NCI-H2227 (cell line): ENCODE data around the gene ASAP2.

Source experiments
- DNase-seq: peaks from one replicate; lab custom pipeline; 2025; ENCODE audit not compliant: unreplicated experiment; lab: John Stamatoyannopoulos, UW

The ASAP2 gene

DNA sequence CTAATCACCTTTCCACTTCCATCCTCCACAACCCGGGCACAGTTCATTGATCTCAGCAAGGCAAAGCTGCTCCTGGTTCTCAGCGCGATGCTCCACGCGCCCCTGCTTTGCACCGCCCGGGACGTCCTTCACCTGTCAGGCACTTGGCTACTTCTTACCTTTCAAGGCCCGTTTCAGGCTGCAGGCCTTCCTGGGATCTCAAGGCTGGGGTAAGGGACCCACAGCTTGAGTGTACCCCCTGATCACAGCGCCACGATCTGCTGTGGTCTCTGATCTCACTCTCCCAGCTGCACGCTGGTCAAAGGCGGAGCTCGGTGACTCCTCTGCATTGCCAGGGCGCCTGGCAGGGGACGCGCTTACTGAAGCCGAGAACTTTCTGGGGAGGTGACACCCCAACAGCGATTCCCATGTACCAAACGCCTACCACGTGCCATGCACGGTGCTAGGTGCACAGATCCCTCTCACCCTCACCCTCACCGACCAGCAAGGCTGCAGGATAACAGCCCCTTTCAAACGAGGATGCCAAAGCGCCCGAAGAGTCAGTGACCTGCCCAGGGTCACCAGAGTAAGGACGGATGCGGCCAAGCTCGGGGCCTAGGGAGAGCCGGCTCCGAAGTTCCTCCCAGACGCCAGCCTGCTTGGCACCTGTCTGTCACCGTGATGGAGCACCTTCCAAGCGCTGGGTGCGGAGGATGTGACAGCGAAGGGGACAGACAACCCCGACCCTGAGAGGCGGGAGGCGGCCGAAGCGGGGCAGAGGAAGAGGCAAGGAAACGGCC is 215.9 kb downstream of the ASAP2 start:
- no peak for DNase-seq

DNA sequence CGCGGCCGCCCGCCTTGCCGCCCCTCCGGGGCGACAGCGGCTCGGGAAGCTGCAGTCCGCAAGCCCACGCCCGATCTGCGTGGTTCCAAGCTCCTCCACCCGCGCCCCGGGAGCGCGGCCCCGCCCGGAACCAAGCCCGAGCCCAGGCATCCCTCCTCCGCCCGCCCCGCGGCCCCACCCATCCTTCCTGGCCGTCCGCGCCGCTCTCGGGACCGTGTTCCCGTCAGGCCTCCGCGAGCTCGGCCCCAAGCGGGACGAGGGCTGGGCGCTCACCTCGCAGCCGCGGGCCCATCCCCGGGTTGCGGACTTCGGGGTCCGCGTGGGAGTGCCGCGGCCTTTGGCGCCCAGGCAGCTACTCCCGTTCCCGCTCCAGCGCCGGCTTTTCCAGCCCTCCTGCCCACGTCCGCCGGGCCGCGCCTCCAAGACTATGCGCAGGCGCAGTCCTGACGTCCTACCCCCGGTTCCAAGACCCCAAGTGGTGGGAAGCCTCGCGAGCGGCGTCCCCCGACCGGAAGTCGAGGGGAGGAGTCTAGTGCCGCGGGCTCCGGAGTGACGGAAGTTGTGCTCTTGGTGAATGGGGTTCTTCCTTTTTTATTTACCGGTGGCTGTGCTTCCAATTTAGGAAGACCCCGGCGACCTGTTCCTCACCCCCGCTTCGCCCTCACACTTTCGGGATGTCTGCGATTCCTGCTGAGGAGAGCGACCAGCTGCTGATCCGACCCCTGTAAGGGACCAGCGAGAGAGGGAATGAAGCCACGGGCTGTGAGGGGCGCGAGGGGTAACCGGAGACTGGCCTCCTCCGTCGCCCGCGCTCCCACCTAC is 216.7 kb downstream of the ASAP2 start, which contains the start of the genes CPSF3 and ITGB1BP1:
Gene CPSF3 (plus strand): TSS at position 555 of the 822 bp plus-strand sequence. CDS start 120 bp downstream, at position 675.
Gene ITGB1BP1 (minus strand): TSS at position 429 of the 822 bp plus-strand sequence. CDS start 4,831 bp downstream, outside the sequence.
- DNase-seq: peak; percentile 99

DNA sequence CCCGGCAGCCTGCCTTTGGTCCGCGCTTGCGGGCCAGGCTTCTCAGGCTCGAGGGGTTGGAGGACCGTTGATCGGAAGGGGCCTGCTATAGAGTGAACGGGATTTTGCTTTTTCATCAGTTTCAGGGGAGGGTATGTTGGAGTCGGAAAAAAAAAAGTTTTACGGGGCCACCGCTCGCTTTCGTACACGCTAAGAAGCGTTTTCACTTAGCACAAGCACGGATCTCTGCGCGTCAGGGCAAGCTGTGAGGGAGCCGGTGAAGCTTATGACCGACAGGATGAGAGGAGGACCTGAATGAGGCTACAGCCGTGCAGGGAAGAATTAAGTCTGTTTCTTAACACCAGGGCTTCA is 217.3 kb downstream of the ASAP2 start:
- DNase-seq: peak; percentile 56

DNA sequence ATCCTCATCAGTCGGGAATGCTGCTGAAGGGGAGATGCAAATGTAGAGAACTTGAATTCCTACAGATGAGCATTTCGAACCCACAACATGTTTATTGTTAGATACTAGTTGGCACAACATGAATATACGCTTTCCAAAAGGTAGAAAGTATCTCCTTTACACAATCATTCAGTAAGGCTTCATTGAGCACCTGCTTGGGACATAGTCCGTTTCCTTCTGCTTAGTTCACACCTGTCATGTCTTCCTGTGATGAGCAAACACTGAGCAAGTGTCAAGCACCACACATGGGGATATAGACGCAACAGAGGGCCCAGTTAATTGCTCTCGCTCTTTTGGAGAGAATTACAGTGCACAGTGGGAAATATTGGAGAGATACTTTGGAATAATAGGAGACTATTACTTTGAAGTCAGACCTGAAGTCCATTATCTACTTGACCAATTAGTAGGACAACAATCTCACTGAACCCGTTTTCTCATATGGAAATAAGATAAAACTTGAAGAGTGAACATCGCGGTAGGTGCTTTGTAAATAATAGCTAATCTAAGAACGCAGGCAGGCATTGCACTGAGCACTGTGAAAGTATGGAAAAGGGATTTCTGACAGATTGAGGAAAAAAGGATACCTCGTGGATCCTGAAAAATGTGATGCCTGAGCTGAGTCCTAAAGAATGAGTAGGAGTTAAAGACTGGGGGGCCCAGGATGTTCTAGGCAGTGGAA is 218.0 kb downstream of the ASAP2 start:
- DNase-seq: no peak

DNA sequence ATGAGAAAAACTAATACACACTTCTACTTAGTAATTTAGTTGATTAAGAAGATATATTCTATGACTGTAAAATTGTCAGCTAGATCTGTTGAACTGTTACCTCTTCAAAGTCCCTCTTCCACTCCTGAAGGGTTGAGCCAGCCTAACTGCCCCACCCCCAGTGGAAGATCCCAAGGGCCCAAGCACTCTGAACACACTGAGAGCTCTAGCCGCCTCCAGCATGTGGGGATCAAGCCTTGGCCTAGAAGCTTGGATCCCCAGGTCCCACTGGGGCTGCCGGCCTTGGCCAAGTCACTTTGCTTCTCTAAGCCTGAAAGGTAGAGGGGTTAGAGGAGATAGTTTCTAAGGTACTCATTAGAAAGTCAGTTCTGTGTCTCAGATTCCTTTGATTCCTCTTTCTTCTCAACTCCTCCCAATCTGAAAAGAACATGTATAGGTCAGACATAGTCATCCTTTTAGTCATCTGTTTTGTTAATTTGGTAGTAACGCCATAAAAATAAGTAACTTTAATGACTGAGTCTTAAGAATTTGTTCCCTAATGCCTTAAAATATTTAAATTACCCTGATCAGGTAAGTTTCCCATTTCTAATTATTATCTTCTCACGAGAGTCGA is 222.5 kb downstream of the ASAP2 start:
- no peak for DNase-seq

DNA sequence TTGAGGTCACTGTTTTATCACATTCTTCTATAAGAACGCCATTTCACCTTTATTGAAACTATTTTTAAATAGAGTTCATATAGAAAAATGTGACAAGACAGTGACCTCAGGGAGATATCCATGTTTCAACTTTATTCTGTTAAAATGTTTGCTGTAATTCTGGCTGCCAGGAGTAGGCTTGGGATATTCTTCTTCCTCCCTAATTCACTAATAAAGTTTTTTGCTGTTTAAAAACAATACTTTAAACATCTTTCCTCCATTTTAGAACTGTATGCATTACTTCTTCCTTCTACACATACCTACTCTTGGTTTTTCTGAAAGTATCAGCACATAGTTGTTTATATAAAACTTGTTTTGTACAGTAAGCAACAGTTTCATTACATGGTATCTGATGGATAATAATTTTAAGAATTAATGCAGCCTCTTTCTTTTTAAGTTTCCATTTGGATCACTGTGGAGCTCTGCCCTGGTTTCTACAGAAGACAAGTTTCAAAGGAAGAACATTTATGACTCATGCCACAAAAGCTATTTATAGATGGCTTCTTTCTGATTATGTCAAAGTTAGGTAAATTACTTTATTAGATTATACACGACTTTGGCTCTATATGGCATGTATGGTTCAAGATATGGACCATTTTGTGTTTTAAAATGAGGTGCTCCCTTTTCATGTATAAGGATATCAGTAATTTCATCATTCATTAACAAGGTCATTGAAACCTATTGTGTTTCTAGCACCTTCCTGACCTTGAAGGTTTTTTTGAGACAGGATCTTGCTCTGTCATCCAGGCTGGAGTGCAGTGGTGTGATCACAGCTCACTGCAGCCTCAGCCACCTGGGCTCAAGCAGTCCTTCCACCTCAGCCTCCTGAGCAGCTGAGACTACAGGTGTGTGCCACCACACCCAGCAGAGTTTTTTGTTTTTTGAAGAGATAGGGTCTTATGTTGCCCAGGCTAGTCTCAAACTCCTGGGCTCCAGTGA is 224.0 kb downstream of the ASAP2 start:
- no peak for DNase-seq

DNA sequence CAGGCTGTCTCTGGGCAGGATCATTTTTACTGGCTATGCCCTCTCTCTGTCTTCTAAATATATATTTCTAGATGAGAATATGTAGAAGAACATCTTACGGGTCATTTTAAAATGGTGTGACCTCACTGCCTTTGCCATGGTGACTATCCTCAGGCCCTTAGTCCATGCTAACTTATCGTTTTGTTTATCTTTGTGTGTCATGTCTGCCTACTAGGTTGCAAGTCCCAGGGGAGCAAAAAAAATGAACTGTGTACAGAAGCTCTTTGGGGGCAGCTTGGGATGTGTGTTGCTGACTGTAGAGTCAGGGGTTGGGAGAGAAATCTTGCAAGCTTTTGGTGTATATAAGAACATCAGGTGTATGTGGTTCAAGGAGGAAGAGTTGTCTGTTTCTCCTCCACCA is 227.9 kb downstream of the ASAP2 start:
- no peak for DNase-seq

DNA sequence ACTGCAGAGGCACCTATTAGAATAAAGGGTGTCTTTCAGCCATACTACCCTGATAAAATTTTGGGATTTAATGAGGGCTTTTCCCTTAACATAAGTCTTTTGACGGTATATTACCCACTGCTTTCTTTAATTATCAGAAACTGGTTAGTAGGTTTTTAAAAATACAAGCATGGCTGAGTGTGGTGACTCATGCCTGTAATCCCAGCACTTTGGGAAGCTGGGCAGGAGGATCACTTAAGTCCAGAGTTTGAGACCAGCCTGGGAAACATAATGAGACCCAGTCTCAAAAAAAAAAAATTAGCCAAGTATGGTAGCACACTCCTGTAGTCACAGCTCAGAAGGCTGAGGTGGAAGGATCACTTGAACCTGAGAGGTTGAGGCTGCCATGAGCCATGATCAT is 232.9 kb downstream of the ASAP2 start:
- DNase-seq: no peak

DNA sequence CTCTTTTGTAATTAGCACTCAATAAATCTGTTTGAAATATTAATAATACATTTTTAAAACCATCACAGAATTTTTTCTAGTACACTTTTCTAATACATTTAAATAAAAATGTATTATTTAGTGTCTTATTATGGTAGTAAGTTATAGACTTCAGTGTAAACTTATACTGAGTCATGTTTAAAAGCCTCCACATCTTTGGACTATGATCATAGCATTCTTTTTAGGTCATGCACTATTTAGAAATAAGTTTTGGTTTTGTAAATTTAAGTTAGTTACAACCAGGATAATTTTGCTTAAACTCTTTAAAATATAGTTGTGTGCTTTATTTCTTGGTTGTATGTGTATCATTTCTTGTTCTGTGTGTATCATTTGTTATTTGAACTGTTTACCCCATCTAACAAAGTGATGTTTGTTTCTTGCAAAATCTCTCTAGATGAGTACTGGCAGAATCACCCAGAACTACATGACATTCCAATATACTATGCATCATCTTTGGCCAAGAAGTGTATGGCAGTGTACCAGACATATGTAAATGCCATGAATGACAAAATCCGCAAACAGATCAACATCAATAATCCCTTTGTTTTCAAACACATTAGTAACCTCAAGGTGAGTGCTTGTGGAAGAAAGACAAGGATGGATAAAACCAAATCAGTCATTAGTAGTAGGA is 233.6 kb downstream of the ASAP2 start:
- no peak for DNase-seq

DNA sequence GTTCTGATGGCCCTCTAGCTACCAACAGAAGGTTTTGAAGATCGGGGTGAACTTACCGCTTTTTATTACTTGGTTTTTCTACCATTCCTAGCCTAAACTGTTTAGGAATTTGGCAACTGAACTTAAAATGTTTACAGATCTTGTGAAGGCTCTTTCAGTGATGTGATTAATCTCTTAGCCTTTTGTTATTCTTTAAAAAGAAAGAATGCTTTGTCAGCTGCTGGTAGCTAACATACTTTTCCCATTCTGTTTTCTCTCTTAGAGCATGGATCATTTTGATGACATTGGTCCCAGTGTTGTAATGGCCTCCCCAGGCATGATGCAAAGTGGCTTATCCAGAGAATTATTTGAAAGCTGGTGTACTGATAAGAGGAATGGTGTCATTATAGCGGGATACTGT is 234.9 kb downstream of the ASAP2 start:
- DNase-seq: no peak

DNA sequence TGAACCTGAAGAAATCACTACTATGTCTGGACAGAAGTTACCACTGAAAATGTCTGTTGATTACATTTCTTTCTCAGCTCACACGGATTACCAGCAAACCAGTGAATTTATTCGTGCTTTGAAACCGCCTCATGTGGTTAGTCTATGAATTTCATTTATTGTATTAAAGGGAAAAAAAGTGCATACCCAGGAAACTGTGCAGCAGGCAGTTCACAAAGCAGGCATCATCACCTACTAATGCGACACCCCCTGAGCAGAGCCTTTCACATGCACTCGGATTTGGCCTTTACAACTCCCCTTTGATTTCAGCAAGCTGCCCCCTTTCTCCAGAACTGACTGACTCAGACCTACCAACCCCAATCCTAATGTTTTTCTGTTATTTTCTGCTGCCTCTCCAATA is 236.9 kb downstream of the ASAP2 start:
- DNase-seq: no peak

DNA sequence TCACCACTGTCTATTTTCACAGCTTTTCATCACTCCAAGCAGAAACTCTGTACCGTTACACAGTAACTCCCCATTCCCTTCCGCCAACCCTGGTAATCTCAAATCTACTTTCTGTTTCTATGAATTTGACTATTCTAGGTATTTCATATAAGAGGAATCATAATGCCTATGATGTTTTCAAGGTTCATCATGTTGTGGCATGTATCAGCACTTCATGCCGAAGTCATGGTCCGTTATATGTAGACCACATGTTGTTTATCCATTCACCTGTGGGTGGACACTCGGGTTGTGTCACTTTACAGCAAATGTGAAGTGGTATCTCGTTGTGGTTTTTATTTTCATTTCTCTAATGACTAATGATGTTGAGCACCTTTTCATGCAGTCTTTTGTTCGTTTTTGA is 238.5 kb downstream of the ASAP2 start:
- no peak for DNase-seq

DNA sequence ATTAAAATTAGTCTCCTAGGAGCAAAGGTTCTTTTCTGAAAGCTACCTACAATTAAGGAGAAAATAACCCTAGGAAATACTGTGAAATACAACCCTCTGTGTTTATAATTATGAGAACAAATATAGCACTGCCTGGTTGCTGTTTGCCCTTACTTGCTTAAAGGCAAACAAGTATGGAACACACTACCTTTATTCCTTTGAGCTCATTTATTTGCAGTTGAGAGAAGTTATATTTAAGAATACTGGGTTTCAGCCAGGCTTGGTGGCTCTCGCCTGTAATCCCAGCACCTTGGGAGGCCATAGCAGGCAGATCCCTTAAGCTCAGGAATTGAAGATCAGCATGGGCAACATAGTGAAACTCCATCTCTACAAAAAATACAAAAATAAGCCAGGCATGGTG is 244.6 kb downstream of the ASAP2 start:
- DNase-seq: no peak
